Fibroblast of mammary gland (primary cell): Measurements from ENCODE around the gene CDC5L.

Experiments
- DNase-seq: peaks from one replicate; pipeline ENCODE4 v3.0.0-alpha.2; 2010; ENCODE audit warnings: low read depth
- H3K4me3 ChIP-seq: 2 replicates; pipeline ENCODE4 v1.5.1; 2011; ENCODE audit warnings: low read depth, mild to moderate bottlenecking, low read length, moderate library complexity; ENCODE audit not compliant: control insufficient read depth
- TF ChIP-seq, protein P1 (sequence below): conservative IDR thresholded peaks from 2 replicates; pipeline ENCODE4 v1.5.1; 2011; ENCODE audit warnings: low read depth, low read length, inconsistent platforms; ENCODE audit not compliant: control insufficient read depth, insufficient read depth

CDC5L gene

GRCh38 chr6:44456070-44456965 lies 68.8 kb downstream of the CDC5L start:
- peak; percentile 79 for DNase-seq
- H3K4me3 ChIP-seq = peak overlapping the region; percentile 34
- TF ChIP-seq, protein P1, sequence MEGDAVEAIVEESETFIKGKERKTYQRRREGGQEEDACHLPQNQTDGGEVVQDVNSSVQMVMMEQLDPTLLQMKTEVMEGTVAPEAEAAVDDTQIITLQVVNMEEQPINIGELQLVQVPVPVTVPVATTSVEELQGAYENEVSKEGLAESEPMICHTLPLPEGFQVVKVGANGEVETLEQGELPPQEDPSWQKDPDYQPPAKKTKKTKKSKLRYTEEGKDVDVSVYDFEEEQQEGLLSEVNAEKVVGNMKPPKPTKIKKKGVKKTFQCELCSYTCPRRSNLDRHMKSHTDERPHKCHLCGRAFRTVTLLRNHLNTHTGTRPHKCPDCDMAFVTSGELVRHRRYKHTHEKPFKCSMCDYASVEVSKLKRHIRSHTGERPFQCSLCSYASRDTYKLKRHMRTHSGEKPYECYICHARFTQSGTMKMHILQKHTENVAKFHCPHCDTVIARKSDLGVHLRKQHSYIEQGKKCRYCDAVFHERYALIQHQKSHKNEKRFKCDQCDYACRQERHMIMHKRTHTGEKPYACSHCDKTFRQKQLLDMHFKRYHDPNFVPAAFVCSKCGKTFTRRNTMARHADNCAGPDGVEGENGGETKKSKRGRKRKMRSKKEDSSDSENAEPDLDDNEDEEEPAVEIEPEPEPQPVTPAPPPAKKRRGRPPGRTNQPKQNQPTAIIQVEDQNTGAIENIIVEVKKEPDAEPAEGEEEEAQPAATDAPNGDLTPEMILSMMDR = peak; percentile 94

GRCh38 chr6:44456966-44457292 lies 69.4 kb downstream of the CDC5L start:
- H3K4me3 ChIP-seq = no peak overlapping the region
- DNase-seq = no peak
- TF ChIP-seq, protein P1 = no peak

DNA sequence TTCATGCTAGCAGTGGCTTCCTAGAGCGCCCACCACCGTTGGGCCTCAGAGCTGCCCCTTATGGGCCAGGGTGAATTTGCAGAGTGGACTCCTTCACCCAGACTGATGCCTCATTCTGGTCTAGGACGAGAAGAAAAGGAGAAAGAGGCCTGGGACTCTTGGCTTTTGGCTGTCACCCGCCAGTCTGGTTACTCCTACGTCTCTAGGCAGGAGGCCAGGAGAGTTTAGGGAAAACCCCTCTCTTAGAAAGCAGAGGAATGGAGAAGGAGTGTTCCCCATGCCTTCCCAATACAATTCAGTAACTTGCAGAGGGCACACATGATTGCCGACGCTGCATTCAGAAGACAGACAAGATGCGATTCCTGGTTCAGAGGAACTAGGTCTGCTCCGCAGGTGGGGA lies 70.1 kb downstream of the CDC5L start:
- peak; percentile 23 for DNase-seq
- no peak overlapping the region for H3K4me3 ChIP-seq
- TF ChIP-seq, protein P1 = no peak

DNA sequence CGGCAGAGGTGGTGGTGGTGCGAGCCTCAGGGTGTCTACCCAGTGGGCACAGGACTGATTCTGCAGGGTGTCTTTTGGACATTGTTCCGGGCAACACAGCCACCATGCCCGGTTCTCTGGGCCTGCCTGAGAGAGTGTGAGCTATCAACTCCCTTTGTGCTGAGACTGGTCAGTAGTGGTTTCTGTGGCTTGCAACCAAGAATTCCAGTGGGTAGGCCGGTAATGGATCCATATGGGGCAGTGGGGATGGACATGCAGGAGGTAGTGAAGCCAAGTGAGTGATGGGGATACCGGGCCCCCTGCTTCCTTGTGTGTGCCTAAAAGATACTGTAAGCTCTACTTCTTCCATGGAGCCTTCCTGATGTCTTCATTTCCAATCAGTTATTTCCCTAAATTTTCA lies 71.0 kb downstream of the CDC5L start:
- H3K4me3 ChIP-seq = no peak overlapping the region
- no peak for DNase-seq
- TF ChIP-seq, protein P1 = no peak

DNA sequence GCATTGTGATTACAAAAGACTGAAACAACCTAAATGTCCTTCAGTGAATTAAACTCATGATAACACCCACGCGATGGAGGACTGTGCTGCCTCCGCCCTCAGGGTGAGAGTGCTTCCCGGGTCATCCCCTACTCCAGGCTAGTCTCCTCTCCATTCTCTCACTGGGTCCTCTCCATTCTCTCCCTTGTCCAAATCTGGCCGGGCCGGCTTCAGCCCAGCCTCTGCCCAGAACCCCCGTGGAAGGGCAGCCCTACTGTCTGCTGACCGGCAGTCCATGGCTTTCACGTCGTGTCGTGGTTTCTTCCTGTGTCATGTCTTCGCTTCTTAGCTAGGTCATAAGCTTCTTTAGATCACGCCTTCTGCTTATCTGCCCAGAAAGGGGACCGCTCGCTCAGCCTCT lies 74.8 kb downstream of the CDC5L start:
- no peak for DNase-seq
- no peak overlapping the region for H3K4me3 ChIP-seq
- TF ChIP-seq, protein P1 = no peak

DNA sequence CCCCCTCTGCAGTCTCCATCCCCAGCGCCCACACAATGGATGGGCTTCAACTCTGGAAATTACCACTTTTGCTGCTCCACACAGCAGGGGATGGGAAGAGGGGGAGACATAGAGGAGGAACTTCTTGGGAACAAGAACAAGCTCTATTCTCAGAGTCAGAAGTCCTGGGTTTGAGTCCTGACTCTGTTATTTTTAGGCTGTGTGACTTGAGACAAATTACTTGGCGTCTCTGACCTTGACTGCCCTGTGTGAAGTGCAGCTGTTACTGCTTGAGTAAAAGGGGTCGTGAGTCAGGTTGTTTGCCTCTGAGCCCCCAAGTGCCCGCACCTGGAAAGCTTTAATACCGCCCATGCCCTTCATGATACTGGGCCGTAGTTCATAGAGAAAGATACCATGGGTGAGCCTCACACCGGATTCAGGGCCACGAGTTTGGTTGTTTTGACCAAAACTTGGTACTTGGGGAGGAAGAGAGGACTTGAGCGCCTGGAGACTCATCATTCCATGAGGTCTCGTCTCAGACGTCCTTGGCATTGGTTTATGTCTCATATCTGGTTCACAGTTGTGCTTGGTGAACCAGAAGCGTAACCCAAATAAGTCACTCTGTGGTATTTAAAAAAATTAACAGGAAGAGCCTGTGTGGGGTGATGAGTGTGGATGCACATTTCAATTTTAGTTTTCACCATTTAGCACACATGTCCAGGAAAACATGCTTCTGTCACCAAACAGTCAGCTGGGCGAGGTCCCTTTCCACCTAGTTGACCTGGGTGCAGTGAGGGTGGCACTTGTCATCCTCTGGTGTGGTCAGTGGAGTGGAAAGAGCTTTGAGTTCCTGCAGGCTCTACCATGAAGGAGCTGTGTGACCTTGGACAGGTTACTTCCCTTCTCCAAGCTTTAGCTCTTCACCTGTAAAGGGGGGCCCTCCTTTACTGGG lies 75.6 kb downstream of the CDC5L start:
- no peak overlapping the region for H3K4me3 ChIP-seq
- no peak for DNase-seq
- TF ChIP-seq, protein P1 = no peak
